SK-N-MC (cell line): Measurements from ENCODE around the gene SPTLC3.

Source experiments
- EZH2 ChIP-seq: fragments of 200-600 bp; sonication (generic); IDR thresholded peaks from one replicate; pipeline ENCODE4 v1.6.1; 2017; ENCODE audit warnings: antibody characterized with exemption
- FOXP2 ChIP-seq: optimal IDR thresholded peaks from 2 replicates; pipeline ENCODE3; 2011; ENCODE audit warnings: mild to moderate bottlenecking, moderate library complexity; ENCODE audit not compliant: insufficient read depth; ENCODE audit errors: extremely low read length, control extremely low read depth
- POLR2AphosphoS5 ChIP-seq: IDR thresholded peaks from 2 replicates; pipeline ENCODE4 v1.6.1; 2012; ENCODE audit warnings: mild to moderate bottlenecking, low read depth, low read length, borderline replicate concordance

- no peak for TF ChIP-seq EZH2
- no peak for TF ChIP-seq POLR2AphosphoS5
- TF ChIP-seq FOXP2 = no peak
Observed at GRCh38 chr20:13130061-13130706, 121.4 kb downstream of the SPTLC3 start.
